Upper lobe of left lung (tissue), 4 donors: Measurements from ENCODE around the gene M1AP.

Experiments used
- EP300 ChIP-seq, 4 donors: sonication (generic); formaldehyde crosslinking; IDR thresholded peaks; one replicate each; pipeline ENCODE4 v1.5.1; 2017; ENCODE audit warnings: antibody characterized with exemption in 4 of 4, control low read depth in 2 of 4
- POLR2AphosphoS5 ChIP-seq, 2 donors: sonication (generic); formaldehyde crosslinking; IDR thresholded peaks; one replicate each; pipeline ENCODE4 v1.5.1; 2017; ENCODE audit warnings: antibody characterized with exemption in 2 of 2
- TF ChIP-seq, protein P1 (sequence below), 6 experiments: fragments of 450-650 bp in 4 of 6; fragments of 200-600 bp in 2 of 6; sonication (generic) in 2 of 6; IDR thresholded peaks; one replicate each; pipeline ENCODE4 v1.5.1; 2016 to 2019; ENCODE audit warnings: antibody characterized with exemption in 6 of 6

DNA sequence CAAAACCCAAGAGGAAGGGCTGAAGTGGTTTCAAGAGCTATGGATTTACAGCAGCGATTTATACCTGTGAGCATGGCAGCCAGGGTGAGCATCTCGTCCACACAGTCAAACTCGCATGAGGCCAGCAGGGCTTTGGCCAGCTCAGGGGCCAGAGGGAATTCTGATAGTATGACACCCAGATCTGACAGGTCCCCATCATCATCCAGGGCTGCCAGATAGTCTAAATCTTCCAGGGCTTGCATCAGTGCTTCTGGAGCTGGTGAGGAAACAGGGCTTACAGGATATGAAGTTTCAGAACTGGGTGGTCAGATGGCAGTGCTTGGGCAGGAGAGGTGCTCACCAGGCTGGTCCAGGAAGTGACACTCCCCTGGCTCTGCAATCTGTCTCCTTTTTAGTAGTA, 125.6 kb downstream of the M1AP start:
- TF ChIP-seq EP300 (IDR thresholded peaks at IDR 0.05) = no peak
- TF ChIP-seq POLR2AphosphoS5 (IDR thresholded peaks at IDR 0.05) = no peak
- TF ChIP-seq, protein P1, sequence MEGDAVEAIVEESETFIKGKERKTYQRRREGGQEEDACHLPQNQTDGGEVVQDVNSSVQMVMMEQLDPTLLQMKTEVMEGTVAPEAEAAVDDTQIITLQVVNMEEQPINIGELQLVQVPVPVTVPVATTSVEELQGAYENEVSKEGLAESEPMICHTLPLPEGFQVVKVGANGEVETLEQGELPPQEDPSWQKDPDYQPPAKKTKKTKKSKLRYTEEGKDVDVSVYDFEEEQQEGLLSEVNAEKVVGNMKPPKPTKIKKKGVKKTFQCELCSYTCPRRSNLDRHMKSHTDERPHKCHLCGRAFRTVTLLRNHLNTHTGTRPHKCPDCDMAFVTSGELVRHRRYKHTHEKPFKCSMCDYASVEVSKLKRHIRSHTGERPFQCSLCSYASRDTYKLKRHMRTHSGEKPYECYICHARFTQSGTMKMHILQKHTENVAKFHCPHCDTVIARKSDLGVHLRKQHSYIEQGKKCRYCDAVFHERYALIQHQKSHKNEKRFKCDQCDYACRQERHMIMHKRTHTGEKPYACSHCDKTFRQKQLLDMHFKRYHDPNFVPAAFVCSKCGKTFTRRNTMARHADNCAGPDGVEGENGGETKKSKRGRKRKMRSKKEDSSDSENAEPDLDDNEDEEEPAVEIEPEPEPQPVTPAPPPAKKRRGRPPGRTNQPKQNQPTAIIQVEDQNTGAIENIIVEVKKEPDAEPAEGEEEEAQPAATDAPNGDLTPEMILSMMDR (IDR thresholded peaks at IDR 0.05) = no peak
